SK-N-SH treated with all-trans-retinoic acid at 6 μM for 48 hours (cell line): ENCODE results near the gene RAB11FIP4.

Experiments used
- ATAC-seq: fragments of 200-7000 bp; cut with Tn5 transposase; 3 replicates; pipeline ENCODE4 v1.9.1; 2020; ENCODE audit warnings: mild to moderate bottlenecking, moderate library complexity
- ARNTL ChIP-seq: fragments of 450-650 bp; formaldehyde crosslinking; IDR thresholded peaks from 2 replicates; pipeline ENCODE4 v1.5.0; 2020; ENCODE audit warnings: low read depth, mild to moderate bottlenecking, moderate library complexity, borderline replicate concordance
- CSDC2 ChIP-seq: fragments of 250-450 bp; sonication (Bioruptor Pico); IDR thresholded peaks from 2 replicates; pipeline ENCODE4 v1.5.0; 2020; ENCODE audit warnings: mild to moderate bottlenecking, moderate library complexity
- ESRRG ChIP-seq: fragments of 250-450 bp; sonication (Bioruptor Pico); IDR thresholded peaks from 2 replicates; pipeline ENCODE4 v1.6.1; 2021; ENCODE audit warnings: mild to moderate bottlenecking
- GLIS3 ChIP-seq: fragments of 250-450 bp; sonication (Bioruptor Pico); IDR thresholded peaks from 2 replicates; pipeline ENCODE4 v1.5.0; 2020; ENCODE audit warnings: mild to moderate bottlenecking, moderate library complexity
- ISL1 ChIP-seq: fragments of 250-450 bp; sonication (Bioruptor Pico); IDR thresholded peaks from 2 replicates; pipeline ENCODE4 v2.1.2; 2022; ENCODE audit warnings: mild to moderate bottlenecking, moderate library complexity
- OSR1 ChIP-seq: fragments of 250-450 bp; sonication (Bioruptor Pico); IDR thresholded peaks from 2 replicates; pipeline ENCODE4 v1.8.0; 2022; ENCODE audit warnings: moderate library complexity, mild to moderate bottlenecking, inconsistent platforms
- PPARA ChIP-seq: fragments of 250-450 bp; sonication (Bioruptor Pico); IDR thresholded peaks from 2 replicates; pipeline ENCODE4 v1.5.0; 2020; ENCODE audit warnings: mild to moderate bottlenecking, borderline replicate concordance
- RARB ChIP-seq: fragments of 250-450 bp; sonication (Bioruptor Pico); IDR thresholded peaks from 2 replicates; pipeline ENCODE4 v1.8.0; 2021; ENCODE audit warnings: mild to moderate bottlenecking, moderate library complexity
- SNAI2 ChIP-seq: fragments of 250-450 bp; sonication (Bioruptor Pico); IDR thresholded peaks from 2 replicates; pipeline ENCODE4 v1.5.0; 2020; ENCODE audit warnings: mild to moderate bottlenecking, moderate library complexity
- TCF4 ChIP-seq: fragments of 250-450 bp; sonication (Bioruptor Pico); IDR thresholded peaks from 2 replicates; pipeline ENCODE4 v1.8.0; 2021; ENCODE audit warnings: mild to moderate bottlenecking, moderate library complexity, borderline replicate concordance
- TOX ChIP-seq: fragments of 250-450 bp; sonication (Bioruptor Pico); IDR thresholded peaks from 2 replicates; pipeline ENCODE4 v1.8.0; 2021; ENCODE audit warnings: mild to moderate bottlenecking, moderate library complexity, borderline replicate concordance
- ZC3H10 ChIP-seq: fragments of 250-450 bp; sonication (Bioruptor Pico); IDR thresholded peaks from 2 replicates; pipeline ENCODE4 v1.5.1; 2021; ENCODE audit warnings: mild to moderate bottlenecking, moderate library complexity
- ZFP3 ChIP-seq: fragments of 250-450 bp; sonication (Bioruptor Pico); IDR thresholded peaks from 2 replicates; pipeline ENCODE4 v1.5.0; 2020; ENCODE audit warnings: mild to moderate bottlenecking, moderate library complexity
- ZFP30 ChIP-seq: fragments of 450-650 bp; formaldehyde crosslinking; IDR thresholded peaks from 2 replicates; pipeline ENCODE4 v1.5.0; 2022; ENCODE audit warnings: mild to moderate bottlenecking, moderate library complexity
- ZNF565 ChIP-seq: fragments of 450-650 bp; formaldehyde crosslinking; conservative IDR thresholded peaks from 2 replicates; pipeline ENCODE4 v1.5.0; 2020; ENCODE audit warnings: low read depth, mild to moderate bottlenecking, moderate library complexity
- ZNF70 ChIP-seq: fragments of 450-650 bp; formaldehyde crosslinking; IDR thresholded peaks from 2 replicates; pipeline ENCODE4 v1.5.0; 2020; ENCODE audit warnings: mild to moderate bottlenecking, moderate library complexity
- ZNF8 ChIP-seq: fragments of 450-650 bp; formaldehyde crosslinking; IDR thresholded peaks from 2 replicates; pipeline ENCODE4 v1.5.0; 2020; ENCODE audit warnings: mild to moderate bottlenecking, moderate library complexity
- TF ChIP-seq, protein P1 (sequence below): fragments of 250-450 bp; sonication (Bioruptor Pico); IDR thresholded peaks from 2 replicates; pipeline ENCODE4 v1.8.0; 2021; ENCODE audit warnings: low read depth, mild to moderate bottlenecking, moderate library complexity, borderline replicate concordance
- TF ChIP-seq, protein P2 (sequence below): fragments of 250-450 bp; sonication (Bioruptor Pico); IDR thresholded peaks from 2 replicates; pipeline ENCODE4 v1.5.1; 2020; ENCODE audit warnings: low read depth, mild to moderate bottlenecking, moderate library complexity
- TF ChIP-seq, protein P3 (sequence below): fragments of 250-450 bp; sonication (Bioruptor Pico); IDR thresholded peaks from 2 replicates; pipeline ENCODE4 v1.5.0; 2020; ENCODE audit warnings: mild to moderate bottlenecking, moderate library complexity
- TF ChIP-seq, protein P4 (sequence below): fragments of 250-450 bp; sonication (Bioruptor Pico); IDR thresholded peaks from 2 replicates; pipeline ENCODE4 v1.8.0; 2020; ENCODE audit warnings: mild to moderate bottlenecking, moderate library complexity, borderline replicate concordance

Gene RAB11FIP4

DNA sequence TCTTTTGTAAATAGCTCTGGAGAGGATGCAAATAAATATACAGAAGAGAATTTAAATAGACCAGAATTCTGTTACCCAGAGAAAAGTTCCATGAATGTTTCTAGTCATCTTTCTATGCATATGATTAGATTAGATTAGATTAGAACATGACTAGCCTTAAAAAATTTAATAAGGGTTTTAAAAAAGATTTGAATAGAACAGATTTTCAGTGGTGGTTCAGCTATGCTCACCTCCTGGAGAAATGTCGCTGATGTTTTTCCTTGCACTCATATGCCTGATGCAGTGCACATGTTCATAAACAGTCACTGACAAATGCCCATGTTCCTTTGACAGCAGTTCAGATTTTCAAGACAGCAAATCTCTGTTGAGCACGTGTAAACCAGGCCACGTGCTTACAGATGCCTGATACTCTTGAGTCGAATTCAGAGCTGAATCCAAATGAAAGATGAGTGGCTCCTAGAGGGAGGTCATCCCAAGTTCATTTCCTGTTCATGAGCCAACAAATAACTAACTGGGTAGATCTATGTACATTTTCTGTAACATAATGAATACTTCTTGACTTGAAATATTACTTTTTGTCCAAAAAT lies 19.9 kb upstream of the RAB11FIP4 start:
- ATAC-seq = peak; percentile 74
- TF ChIP-seq, protein P1, sequence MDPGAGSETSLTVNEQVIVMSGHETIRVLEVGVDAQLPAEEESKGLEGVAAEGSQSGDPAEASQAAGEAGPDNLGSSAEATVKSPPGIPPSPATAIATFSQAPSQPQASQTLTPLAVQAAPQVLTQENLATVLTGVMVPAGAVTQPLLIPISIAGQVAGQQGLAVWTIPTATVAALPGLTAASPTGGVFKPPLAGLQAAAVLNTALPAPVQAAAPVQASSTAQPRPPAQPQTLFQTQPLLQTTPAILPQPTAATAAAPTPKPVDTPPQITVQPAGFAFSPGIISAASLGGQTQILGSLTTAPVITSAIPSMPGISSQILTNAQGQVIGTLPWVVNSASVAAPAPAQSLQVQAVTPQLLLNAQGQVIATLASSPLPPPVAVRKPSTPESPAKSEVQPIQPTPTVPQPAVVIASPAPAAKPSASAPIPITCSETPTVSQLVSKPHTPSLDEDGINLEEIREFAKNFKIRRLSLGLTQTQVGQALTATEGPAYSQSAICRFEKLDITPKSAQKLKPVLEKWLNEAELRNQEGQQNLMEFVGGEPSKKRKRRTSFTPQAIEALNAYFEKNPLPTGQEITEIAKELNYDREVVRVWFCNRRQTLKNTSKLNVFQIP (CRISPR knock-in tag) = no peak
- TF ChIP-seq PPARA = no peak
- no peak for TF ChIP-seq ISL1 (CRISPR knock-in tag)
- TF ChIP-seq RARB (CRISPR knock-in tag) = no peak
- no peak for TF ChIP-seq ZNF8
- TF ChIP-seq ARNTL (CRISPR knock-in tag) = no peak
- no peak for TF ChIP-seq SNAI2 (CRISPR knock-in tag)
- TF ChIP-seq, protein P2, sequence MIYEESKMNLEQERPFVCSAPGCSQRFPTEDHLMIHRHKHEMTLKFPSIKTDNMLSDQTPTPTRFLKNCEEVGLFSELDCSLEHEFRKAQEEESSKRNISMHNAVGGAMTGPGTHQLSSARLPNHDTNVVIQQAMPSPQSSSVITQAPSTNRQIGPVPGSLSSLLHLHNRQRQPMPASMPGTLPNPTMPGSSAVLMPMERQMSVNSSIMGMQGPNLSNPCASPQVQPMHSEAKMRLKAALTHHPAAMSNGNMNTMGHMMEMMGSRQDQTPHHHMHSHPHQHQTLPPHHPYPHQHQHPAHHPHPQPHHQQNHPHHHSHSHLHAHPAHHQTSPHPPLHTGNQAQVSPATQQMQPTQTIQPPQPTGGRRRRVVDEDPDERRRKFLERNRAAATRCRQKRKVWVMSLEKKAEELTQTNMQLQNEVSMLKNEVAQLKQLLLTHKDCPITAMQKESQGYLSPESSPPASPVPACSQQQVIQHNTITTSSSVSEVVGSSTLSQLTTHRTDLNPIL = no peak
- no peak for TF ChIP-seq ESRRG (CRISPR knock-in tag)
- no peak for TF ChIP-seq GLIS3 (CRISPR knock-in tag)
- TF ChIP-seq OSR1 = no peak
- no peak for TF ChIP-seq TCF4
- TF ChIP-seq ZC3H10 (CRISPR knock-in tag) = no peak
- TF ChIP-seq, protein P3, sequence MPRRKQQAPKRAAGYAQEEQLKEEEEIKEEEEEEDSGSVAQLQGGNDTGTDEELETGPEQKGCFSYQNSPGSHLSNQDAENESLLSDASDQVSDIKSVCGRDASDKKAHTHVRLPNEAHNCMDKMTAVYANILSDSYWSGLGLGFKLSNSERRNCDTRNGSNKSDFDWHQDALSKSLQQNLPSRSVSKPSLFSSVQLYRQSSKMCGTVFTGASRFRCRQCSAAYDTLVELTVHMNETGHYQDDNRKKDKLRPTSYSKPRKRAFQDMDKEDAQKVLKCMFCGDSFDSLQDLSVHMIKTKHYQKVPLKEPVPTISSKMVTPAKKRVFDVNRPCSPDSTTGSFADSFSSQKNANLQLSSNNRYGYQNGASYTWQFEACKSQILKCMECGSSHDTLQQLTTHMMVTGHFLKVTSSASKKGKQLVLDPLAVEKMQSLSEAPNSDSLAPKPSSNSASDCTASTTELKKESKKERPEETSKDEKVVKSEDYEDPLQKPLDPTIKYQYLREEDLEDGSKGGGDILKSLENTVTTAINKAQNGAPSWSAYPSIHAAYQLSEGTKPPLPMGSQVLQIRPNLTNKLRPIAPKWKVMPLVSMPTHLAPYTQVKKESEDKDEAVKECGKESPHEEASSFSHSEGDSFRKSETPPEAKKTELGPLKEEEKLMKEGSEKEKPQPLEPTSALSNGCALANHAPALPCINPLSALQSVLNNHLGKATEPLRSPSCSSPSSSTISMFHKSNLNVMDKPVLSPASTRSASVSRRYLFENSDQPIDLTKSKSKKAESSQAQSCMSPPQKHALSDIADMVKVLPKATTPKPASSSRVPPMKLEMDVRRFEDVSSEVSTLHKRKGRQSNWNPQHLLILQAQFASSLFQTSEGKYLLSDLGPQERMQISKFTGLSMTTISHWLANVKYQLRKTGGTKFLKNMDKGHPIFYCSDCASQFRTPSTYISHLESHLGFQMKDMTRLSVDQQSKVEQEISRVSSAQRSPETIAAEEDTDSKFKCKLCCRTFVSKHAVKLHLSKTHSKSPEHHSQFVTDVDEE = no peak

DNA sequence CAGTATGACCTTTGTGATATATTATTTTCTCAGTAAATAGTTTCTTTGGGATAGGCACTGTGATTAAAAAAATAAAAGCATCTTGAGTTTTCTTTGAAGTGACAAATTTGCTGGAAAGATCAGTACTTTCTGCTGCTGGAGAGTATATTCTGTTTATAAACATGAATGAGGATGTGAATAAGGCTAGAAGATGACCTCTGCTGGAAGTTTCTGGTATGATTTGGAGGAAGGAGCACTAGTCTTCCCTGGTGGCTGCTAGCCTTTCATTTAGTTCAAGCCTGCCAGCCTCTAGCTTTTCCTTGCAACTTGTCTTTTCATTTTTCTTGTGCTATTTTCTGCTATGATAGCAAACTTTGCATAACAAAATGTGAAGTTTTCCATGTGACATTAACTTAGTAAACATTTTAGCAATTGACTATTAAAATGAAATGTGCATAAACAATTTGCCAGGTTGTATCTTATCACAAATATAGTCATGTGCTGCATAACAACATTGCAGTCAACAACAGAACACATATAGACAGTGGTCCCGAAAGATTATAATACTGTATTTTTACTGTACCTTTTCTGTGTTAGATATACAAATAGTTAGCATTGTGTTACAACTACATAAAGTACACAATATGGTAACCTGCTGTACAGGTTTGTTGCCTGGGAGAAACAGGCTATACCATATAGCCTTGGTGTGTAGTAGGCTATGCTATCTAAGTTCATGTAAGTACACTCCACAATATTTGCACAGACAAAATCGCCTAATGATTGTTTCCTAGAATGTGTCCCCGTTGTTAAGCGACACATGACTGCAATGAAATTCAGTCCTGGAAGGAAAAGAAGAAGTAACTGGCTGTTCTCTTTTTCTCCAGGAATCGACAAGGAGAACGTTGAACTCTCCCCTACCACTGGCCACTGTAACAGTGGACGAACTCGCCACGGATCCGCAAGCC lies 18.1 kb upstream of the RAB11FIP4 start:
- TF ChIP-seq ISL1 (CRISPR knock-in tag) (no peak), ZNF565 (CRISPR knock-in tag) (no peak), RARB (CRISPR knock-in tag) (no peak), ZFP3 (CRISPR knock-in tag) (no peak), ZNF70 (no peak)
- TF ChIP-seq, all 23 proteins: peak for 0
- peak; percentile 91 for ATAC-seq

DNA sequence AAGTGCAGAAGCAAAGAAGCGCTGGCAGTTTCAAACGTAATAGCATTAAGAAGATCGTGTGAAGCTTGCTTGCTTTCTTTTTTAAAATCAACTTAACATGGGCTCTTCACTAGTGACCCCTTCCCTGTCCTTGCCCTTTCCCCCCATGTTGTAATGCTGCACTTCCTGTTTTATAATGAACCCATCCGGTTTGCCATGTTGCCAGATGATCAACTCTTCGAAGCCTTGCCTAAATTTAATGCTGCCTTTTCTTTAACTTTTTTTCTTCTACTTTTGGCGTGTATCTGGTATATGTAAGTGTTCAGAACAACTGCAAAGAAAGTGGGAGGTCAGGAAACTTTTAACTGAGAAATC lies 17.4 kb upstream of the RAB11FIP4 start:
- no peak for ATAC-seq
- TF ChIP-seq ZNF8 (no peak), ZFP3 (CRISPR knock-in tag) (no peak), ZFP30 (no peak), OSR1 (no peak), PPARA (no peak), ISL1 (CRISPR knock-in tag) (no peak), SNAI2 (CRISPR knock-in tag) (no peak), TCF4 (no peak), ESRRG (CRISPR knock-in tag) (no peak), GLIS3 (CRISPR knock-in tag) (no peak), CSDC2 (CRISPR knock-in tag) (no peak), ZC3H10 (CRISPR knock-in tag) (no peak), TOX (CRISPR knock-in tag) (no peak), ZNF70 (no peak)
- TF ChIP-seq, protein P2 = no peak
- TF ChIP-seq, protein P3 = no peak
- TF ChIP-seq, protein P1 (CRISPR knock-in tag) = no peak
- TF ChIP-seq, protein P4, sequence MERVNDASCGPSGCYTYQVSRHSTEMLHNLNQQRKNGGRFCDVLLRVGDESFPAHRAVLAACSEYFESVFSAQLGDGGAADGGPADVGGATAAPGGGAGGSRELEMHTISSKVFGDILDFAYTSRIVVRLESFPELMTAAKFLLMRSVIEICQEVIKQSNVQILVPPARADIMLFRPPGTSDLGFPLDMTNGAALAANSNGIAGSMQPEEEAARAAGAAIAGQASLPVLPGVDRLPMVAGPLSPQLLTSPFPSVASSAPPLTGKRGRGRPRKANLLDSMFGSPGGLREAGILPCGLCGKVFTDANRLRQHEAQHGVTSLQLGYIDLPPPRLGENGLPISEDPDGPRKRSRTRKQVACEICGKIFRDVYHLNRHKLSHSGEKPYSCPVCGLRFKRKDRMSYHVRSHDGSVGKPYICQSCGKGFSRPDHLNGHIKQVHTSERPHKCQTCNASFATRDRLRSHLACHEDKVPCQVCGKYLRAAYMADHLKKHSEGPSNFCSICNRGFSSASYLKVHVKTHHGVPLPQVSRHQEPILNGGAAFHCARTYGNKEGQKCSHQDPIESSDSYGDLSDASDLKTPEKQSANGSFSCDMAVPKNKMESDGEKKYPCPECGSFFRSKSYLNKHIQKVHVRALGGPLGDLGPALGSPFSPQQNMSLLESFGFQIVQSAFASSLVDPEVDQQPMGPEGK (CRISPR knock-in tag) = no peak
